ENCODE data around the gene BCL7B. TPM values are rescaled to one million over a fixed set of nuclear protein-coding genes. Genes with fewer than 3 reads are reported as not detected.

Gene BCL7B
- total RNA-seq, 1 donor from 2014 or later: 52.8 TPM

- Histone ChIP-seq H3K27me3 (ENCODE audit: low read depth) (peaks cover 13% of the 10 kb centered on the region), H3K4me3 (no peak overlapping the region), H3K9me3 (no peaks in the 10 kb centered on the region), H3K27ac (no peak overlapping the region), H3K4me1 (no peaks in the 10 kb centered on the region), H3K36me3 (no peaks in the 10 kb centered on the region)
- intact Hi-C loops (cut with DNase I): no loop called here
- TF ChIP-seq CTCF (IDR thresholded peaks at IDR 0.05): no peak
- DNase-seq (no peak), ATAC-seq (no peak)
Measured at GRCh38 chr7:73599151-73599882, 41.8 kb upstream of the BCL7B start.

- Histone ChIP-seq H3K4me3 (no peak overlapping the region), H3K4me1 (no peaks in the 10 kb centered on the region), H3K27ac (no peak overlapping the region), H3K27me3 (ENCODE audit: low read depth) (peaks cover 10% of the 10 kb centered on the region), H3K9me3 (no peaks in the 10 kb centered on the region), H3K36me3 (no peaks in the 10 kb centered on the region)
- intact Hi-C loops (cut with DNase I): no loop called here
- ATAC-seq: no peak
- no peak for DNase-seq
- TF ChIP-seq CTCF (IDR thresholded peaks at IDR 0.05): no peak
Measured at GRCh38 chr7:73597978-73598782, 40.7 kb upstream of the BCL7B start.

GRCh38 chr7:73596191-73597065 lies 38.9 kb upstream of the BCL7B start:
- no peak for ATAC-seq
- H3K4me3 ChIP-seq: no peak overlapping the region
- peaks cover 3% of the 10 kb centered on the region for H3K27me3 ChIP-seq (ENCODE audit: low read depth)
- H3K4me1 ChIP-seq: no peaks in the 10 kb centered on the region
- DNase-seq: no peak
- no peak for TF ChIP-seq CTCF (IDR thresholded peaks at IDR 0.05)
- no peaks in the 10 kb centered on the region for H3K9me3 ChIP-seq
- intact Hi-C loops (cut with DNase I): no loop called here
- no peaks in the 10 kb centered on the region for H3K36me3 ChIP-seq
- no peak overlapping the region for H3K27ac ChIP-seq

GRCh38 chr7:73595358-73595757 lies 37.9 kb upstream of the BCL7B start:
- H3K4me1 ChIP-seq: no peaks in the 10 kb centered on the region
- intact Hi-C loops (cut with DNase I): no loop called here
- no peak for TF ChIP-seq CTCF (IDR thresholded peaks at IDR 0.05)
- peaks cover 3% of the 10 kb centered on the region for H3K27me3 ChIP-seq (ENCODE audit: low read depth)
- ATAC-seq: no peak
- H3K27ac ChIP-seq: no peak overlapping the region
- H3K4me3 ChIP-seq: no peak overlapping the region
- no peaks in the 10 kb centered on the region for H3K9me3 ChIP-seq
- H3K36me3 ChIP-seq: no peaks in the 10 kb centered on the region
- no peak for DNase-seq
